Epithelial cell of prostate (primary cell): Measurements from ENCODE around the gene NPBWR2.

Experiments
- DNase-seq: peaks from one replicate; pipeline ENCODE4 v3.0.0-alpha.2; 2011; ENCODE audit warnings: low read depth, low spot score
- H3K27ac ChIP-seq: fragments of 450-650 bp; 2 replicates; pipeline ENCODE4 v1.5.1; 2017; ENCODE audit warnings: mild to moderate bottlenecking

Gene NPBWR2

DNA sequence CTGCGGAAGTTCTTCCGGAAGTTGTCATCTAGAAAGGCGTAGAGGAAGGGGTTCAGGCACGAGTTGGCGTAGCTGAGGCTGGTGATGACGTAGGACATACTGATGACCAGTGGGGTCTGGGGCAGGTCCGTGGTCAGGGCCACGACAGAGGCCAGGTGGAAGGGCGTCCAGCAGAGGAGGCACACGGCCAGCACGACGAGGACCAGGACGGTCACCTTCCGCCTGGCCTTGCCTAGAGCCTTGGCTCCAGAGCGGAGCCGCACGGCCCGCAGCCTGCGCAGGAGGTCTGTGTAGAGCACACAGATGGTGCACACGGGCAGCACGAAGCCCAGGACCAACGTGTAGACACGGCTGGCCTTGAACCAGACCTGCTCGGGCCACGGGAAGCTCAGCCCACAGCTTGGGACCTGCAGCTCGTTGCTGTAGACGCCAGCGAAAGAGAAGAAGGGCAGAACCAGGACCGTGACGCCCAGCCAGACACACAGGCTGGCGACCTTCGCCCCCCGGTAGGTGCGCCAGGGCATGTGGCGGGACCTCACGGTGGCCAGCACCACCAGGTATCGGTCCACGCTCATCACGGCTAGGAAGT lies 1.4 kb downstream of the NPBWR2 start:
- no peak overlapping the region for H3K27ac ChIP-seq
- DNase-seq: no peak

GRCh38 chr20:64104667-64105451 lies 2.5 kb downstream of the NPBWR2 start:
- no peak for DNase-seq

DNA sequence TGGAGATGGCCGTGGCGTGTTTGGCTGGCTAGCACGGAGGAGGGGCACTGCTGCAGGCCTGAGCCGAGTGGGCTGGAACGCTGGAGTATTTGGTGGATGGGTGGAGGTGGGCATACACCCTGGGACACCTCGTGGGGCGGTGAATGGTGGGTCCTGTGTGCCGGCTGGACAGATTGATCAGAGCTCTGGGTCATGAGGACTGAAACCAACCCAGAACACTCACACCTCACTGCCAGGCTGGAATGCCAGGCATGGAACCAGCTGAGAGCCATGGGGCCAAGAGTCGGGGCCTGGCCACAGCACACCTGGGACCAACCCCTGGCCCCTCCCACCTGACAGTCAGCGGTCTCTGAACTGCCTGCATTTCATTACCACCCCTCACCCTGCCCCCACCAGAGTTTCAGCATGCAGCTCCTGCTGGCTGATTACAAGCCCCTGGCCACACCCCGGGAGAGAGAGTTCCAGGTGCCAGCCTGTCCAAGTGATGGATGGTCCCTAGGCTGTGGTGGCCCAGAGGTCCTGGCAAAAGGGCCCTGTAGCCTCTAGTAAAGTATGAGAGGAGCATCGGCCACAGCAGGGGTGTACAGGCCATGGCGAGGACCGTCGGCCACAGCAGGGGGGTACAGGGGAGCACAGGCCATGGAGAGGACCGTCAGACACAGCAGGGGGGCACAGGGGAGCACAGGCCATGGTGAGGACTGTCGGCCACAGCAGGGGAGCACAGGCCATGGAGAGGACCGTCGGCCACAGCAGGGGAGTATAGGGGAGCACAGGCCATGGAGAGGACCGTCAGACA lies 3.3 kb downstream of the NPBWR2 start:
- no peak for DNase-seq
- no peak overlapping the region for H3K27ac ChIP-seq

More at GRCh38 chr20:64104667-64105451, 2.5 kb downstream of the NPBWR2 start:
- H3K27ac ChIP-seq: no peak overlapping the region

DNA sequence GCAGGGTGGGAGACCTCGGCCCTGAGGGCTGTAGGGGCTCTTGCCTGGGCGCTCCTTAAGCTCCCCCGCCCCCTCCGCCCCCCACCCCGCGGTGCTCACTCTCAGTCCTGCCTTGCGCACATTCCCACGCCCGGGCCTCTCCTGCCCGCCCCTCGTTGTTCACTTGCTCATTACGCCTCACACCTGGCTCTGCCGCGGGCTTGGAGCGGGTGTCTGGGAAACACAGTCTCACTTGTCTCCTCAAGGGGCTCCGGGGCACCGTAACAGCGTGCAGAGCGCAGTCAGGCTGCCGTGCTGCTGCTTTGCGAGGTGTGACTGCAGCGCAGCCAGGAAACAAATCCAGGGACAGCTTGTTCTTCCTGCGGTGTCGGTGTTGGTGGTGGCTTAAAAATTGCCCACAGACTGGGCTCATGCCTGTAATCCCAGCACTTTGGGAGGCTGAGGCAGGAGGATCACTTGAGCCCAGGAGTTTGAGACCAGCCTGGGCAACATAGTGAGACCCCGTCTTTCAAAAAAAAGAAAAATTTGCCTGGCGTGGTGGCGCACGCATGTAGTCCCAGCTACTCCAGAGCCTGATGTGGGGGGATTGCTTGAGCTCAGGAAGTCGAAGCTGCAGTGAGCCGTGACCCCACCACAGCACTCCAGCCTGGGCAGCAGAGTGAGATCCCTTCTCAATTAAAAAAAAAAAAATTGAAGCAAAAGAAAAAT lies 4.6 kb downstream of the NPBWR2 start:
- no peak for DNase-seq
- no peak overlapping the region for H3K27ac ChIP-seq

DNA sequence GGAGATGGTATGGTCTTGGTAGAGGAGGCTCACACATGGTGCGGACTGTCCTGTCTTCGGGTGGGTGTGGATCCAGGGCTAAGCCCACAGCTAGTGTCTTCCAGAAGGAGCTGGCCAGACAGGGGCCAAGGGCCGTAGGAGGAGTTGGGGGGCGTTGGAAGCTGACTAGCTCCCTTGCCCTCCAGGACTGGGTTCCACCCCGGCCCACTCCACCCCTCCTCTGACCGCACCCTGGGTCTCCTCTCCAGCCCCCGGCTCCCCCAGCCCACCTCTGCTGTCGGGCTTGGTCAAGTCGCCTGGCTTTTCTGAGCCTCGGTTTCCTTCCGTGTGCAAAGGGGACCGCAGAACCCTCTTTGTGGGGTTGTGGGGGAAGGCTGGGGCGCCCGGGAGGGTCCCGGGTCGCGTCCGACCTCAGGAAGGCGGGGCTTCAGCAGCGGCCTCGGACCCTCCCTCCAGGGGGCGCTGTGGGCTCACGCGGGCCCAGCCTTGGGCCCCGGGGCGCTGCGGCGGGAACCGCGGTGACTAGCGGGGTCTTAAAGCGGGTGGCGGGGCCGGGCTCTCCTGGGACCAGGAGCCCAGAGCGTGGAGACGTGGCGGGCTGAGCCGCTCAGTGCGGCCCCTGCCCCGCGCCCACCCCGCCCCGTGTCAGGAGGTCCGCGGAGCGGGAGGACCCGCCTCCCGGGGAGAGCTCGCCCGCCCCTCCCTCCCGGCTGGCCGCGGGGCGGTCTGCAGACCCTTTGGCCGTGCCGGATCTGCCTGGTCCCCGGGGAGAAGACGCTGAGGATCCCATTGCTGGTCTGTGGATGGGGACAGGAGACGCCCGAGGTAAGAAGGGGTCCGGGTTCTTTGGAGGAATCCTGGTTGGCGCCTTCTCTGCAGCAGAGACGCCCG lies 5.4 kb downstream of the NPBWR2 start:
- no peak for DNase-seq
- H3K27ac ChIP-seq: no peak overlapping the region

- H3K27ac ChIP-seq: no peak overlapping the region
- DNase-seq: no peak
These were observed 6.2 kb downstream of the NPBWR2 start for GRCh38 chr20:64100946-64101688.

DNA sequence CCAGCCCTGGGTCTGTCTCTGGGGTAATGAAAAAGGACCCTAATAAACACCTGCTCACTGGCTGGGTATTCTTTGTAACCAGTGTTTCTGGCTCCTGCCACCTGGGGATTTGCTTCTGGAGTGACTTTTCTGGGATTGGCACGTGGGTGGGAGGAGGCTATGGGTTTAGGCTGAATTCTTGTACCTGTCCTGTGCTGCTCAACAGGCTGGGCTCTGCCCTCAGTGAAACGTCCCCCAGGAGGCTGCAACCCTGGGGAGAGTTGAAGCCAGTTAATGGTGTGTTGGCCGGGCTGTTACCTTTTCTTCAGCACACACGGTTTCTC lies 6.8 kb downstream of the NPBWR2 start:
- no peak for DNase-seq
- H3K27ac ChIP-seq: no peak overlapping the region

DNA sequence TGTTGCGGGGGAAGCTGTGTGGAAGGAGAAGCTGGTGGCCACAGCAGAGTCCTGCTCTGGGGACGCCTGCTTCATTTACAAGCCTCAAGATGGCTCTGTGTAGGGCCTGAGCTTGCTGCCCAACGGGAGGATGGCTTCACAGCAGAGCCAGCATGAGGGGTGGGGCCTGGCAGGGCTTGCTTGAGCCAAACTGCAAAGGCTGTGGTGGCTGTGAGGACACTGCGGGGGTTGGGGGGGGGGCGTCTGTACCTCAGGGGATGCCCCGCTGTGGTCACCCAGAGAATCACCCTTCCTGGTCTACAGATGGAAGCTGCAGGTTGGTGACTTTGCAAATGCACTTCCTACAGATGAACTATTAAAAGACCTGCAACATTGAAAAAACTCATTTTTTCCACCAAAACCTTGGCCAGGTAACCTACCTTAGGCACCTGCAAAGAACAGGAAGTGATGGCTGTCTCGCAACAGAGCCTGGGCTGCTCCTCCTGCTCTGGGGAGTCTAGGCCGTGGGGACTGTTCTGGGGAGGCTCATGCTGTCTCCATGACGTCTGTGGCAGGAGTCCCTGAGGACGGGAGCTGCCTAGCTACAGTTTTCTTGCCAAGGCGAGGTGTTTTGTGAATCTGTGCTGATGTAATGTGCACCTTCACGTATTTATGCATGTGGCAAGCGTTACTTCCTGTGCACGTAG lies 7.3 kb downstream of the NPBWR2 start:
- no peak for DNase-seq
- no peak overlapping the region for H3K27ac ChIP-seq

GRCh38 chr20:64099086-64099786 lies 8.1 kb downstream of the NPBWR2 start:
- DNase-seq: no peak

GRCh38 chr20:64098471-64099013 lies 8.8 kb downstream of the NPBWR2 start:
- DNase-seq: no peak
- no peak overlapping the region for H3K27ac ChIP-seq

More at GRCh38 chr20:64099086-64099786, 8.1 kb downstream of the NPBWR2 start:
- no peak overlapping the region for H3K27ac ChIP-seq

GRCh38 chr20:64096535-64096934 lies 10.8 kb downstream of the NPBWR2 start:
- no peak for DNase-seq
- no peak overlapping the region for H3K27ac ChIP-seq

DNA sequence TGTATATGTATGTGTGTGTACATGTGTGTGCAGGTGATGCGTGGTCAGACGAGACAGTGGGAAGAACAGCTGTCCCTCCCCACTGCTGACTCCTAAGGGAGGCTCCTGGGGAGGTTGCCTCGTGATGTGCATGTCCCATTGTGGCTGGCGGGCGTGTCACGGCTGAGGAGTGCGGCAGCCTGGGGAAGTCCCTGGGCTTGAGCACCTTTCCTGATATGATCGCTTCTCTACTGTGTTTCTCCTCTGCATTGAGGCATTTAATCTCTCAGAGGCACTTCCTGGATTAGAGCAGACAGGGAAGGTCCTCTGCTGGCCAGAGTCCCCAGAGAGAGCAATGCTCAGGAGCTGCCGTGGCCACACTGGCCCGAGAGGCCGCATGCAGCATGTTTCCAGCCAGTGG lies 11.4 kb downstream of the NPBWR2 start:
- no peak for DNase-seq

DNA sequence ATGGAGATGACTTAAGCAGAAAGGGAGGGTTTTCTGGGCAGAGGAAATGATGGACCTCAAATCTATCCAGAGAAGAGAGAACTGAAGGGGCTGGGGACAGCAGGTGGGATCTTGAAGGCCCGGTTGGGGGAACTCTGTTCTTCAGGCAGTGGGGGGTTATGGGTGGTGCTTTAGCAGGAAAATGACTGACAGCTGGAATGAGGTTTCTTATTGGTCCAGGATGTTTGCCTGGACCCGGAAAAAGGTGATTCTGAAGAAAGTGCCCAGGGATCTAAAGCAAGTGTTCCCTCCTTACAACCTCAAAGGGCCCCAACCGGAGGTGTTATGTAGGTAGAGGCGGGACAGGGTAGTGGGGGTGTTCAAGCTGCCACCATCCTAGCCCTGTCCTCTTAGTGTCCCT lies 11.9 kb downstream of the NPBWR2 start:
- DNase-seq: no peak
- no peak overlapping the region for H3K27ac ChIP-seq

More for the DNA sequence above, 11.4 kb downstream of the NPBWR2 start:
- H3K27ac ChIP-seq: no peak overlapping the region

GRCh38 chr20:64093013-64093503 lies 14.3 kb downstream of the NPBWR2 start:
- no peak for DNase-seq
- no peak overlapping the region for H3K27ac ChIP-seq

DNA sequence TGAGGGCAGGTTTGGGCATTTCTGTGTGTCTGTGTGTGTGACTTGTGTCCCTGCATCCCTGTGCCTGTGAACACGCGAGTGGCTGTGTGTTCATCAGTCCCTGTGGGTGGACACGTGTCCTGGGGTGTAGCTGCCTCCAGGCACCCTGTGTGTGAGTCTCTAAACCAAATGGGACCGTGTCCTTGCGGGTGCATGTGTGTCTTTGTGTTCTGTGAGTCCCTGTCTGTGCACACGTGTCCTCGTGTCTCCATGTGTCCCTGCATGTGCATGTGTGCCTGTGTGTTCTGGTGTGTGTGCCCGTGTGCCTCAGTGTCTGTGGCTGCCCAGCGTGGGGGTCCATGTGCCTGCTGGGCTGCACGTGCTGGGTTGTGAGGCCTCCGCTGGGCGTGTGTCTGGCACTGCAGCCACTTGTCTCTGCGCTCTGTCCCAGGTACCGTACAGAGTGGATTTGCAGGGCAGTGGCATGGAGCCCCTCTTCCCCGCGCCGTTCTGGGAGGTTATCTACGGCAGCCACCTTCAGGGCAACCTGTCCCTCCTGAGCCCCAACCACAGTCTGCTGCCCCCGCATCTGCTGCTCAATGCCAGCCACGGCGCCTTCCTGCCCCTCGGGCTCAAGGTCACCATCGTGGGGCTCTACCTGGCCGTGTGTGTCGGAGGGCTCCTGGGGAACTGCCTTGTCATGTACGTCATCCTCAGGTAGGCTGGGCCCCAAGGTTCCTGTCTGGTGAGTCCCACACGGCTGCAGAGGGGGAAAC lies 14.9 kb downstream of the NPBWR2 start:
- DNase-seq: no peak
- H3K27ac ChIP-seq: no peak overlapping the region

DNA sequence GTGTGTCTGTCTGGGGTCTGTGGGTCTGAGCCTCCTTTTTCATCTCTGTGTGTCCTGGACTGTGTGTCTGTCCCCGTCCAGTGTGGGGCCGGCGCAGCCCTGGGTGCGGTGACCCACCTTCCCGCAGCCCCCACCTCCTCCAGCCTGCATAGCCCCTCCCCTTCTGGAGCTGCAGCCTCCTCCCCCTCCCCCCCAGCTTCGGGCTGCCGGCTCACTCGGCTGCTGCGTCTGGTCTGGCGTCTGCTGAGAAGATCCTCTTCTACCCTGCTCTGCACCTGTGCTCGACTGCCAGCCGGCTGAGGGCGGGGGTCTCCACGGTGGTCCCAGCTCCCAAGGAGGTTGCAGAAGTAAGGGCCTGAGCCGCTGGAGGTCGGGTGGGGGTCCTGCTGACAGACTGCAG lies 15.6 kb downstream of the NPBWR2 start:
- H3K27ac ChIP-seq: no peak overlapping the region
- no peak for DNase-seq

DNA sequence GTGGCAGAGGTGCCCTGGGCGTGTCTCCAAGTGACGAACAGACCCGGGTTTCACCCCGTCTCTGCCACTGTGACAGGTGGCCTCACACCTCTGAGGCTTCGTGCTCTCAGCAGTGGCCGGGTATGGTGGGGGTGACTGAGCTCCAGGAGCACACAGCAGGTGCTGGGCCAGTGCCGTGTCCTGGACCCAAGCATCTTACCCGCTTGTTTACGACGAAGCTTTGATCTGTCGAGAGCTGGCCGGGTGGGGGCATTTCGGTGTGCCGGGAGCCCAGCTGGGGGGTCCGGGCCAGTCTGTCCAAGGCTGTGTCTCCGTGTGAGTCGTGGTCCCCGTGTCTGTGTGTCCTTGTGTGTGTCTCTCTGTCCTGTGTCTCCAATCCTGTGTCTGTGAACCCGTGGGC lies 16.0 kb downstream of the NPBWR2 start:
- no peak for DNase-seq
- no peak overlapping the region for H3K27ac ChIP-seq
